Putamen (tissue), 1 donor: ENCODE data around the gene E2F8.

ENCODE experiments used
- DNase-seq: peaks from one replicate; pipeline ENCODE4 v3.0.0-alpha.2; 2016; ENCODE audit warnings: low spot score

E2F8 gene

DNA sequence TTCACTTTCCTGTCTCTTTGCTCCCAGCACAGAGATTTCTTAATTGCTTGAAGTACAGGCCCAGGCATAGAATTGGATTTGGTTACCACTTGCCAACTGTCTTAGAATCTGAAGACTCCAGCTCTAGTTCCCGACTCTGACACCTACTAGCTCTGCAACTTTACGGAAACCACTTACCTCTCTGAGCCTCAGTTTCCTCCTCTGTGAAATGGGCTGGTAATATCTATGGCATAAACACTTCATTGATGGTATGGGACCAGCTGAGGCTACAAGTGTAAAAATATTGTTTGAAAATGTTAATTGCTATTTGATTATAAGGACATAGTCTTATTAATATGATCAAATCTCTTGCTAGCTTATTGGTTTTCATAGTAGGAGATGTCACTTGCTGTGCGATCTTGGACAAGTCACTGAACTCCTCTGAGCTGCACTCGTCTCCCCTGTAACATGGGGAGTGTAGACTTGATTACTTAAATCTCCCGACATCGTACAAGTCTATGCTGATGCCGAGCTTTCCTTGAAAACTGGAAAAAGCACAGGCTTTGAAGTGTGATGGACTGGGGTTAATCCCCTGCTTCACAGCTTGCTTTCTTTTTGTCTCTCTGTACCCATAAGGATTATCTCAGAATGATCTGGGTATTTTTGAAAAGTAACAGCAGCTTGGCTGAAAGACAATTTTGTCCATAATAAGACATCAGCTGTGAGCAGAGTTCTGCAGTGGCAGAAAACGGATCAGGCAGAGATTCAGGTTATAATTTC is 11.8 kb upstream of the E2F8 start:
- no peak for DNase-seq

DNA sequence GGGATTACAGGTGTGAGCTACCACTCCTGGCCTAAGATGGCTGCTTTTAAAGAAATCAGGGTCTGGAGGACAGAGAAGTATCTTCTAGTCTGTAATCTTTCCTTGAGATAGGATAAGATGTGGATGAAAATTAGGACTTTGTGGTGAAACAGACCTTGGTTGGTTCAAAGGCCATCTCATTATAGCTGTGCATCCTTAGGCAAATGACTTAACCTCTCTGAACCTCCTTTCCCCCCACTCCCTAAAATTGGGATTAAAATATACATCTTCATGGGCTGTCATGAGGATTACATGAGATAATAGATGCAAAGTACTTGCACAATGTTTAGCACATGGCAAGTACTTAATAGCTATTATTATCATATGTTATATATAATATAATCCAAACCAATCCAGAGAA is 10.8 kb upstream of the E2F8 start:
- no peak for DNase-seq

DNA sequence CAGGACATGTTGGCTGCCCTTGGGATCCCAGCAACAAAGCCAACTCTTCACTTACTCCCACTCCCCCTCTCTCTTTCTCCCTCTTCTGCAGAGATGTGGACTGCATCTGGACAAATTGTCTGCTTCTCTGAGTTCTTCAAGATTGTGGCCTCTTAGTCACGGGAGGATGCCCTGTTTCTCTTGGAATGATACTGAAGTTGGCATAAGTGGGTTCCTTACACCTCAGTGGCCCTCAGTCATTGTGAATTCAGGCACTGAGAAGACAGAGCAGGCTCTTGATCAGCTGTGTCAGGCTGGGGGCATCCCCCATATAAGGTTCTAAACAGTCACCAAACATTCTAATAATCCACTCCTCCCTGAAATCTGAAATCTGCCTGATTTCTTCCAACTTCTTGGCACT is 6.1 kb upstream of the E2F8 start:
- DNase-seq = no peak

DNA sequence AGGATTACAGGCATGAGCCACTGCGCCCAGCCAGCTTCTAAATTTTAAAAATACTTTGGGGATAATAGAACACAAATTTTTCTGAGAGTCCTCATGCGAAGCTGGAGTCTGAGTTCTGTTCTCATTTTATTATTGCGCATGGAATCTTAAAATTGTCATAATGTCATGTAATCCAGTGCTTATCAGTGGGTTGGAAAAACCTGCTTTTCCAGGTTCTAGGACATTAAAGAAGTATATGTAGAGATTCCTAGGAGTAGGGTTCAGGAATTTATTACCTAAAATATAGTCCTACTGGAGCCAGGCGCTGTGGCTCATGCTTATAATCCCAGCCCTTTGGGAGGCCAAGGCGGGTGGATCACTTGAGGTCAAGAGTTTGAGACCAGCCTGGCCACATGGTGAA is 4.6 kb upstream of the E2F8 start:
- no peak for DNase-seq

- no peak for DNase-seq
Observed at GRCh38 chr11:19244621-19245020, 3.9 kb upstream of the E2F8 start.

- no peak for DNase-seq
Observed at GRCh38 chr11:19244084-19244483, 3.3 kb upstream of the E2F8 start.

- no peak for DNase-seq
Observed at GRCh38 chr11:19243613-19244012, 2.9 kb upstream of the E2F8 start.

GRCh38 chr11:19243143-19243542 is 2.4 kb upstream of the E2F8 start:
- no peak for DNase-seq

DNA sequence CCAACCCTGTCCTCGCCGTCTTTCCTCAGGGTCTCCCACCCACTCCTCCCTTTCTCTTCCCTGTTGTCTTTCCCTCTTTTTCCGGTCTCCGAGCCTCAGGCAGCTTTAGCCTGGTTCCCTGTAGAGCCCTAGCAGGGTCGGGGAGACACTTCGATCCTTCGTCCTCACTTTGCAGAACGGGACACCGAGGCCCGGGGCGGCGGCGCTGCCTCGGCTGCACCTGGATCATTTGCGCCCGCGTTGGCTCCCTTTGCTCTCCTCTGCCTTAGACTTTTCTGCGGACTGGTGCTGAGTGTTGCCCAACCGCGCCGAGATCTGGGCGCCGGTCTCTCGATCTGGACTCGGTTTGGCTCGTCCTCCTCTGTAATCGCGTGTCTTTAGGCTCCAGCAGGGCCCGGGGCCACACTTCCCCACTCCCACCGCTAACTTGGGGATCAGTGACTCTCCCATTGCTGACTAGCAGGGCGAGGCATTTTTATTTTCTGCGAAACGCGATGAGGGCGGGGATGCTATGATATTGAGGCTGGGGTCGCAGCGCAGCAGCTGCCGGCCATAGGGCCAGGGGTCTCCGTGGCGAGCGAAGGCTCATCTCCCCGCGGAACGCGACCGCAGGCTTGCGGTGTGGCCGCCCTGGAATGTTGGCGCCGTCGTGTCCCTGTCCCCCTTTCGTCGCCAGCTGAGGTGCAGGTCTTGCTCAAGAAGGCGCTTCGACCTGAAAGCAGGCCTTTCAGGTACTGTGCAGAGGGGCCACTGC is 1.6 kb upstream of the E2F8 start:
- DNase-seq = no peak

GRCh38 chr11:19241260-19242178 is 774 bp upstream of the E2F8 start:
- DNase-seq = no peak

GRCh38 chr11:19239039-19239438 is 1.7 kb downstream of the E2F8 start:
- no peak for DNase-seq

GRCh38 chr11:19237813-19238212 is 2.9 kb downstream of the E2F8 start:
- no peak for DNase-seq

- DNase-seq = no peak
Observed at GRCh38 chr11:19237381-19237780, 3.4 kb downstream of the E2F8 start.

DNA sequence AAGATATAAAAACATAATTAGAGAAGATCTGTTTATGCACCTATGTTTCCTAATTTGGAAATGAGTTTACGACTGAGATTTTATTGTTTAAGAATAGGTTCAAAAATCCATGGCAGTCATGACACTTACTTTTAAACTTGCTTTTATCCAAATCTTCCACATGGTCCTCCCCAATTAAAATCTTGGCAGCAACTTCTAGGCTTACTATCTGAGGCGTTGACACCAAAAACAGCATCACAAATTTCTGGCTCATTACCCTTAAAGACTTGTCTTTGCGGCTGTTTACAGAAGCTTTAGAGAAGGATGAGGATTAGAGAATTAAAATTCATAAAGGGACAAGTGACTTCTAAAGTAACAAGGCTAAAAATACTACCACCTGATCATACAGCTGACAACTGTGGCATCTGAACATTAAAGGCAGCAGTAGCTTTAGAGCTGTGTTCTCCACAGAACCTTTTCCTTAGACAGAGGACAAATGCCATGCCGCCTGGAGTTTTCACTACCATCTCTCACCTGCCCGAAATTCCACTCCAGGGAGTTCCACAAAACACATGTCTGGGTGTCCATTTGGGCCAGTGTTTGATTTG is 6.4 kb downstream of the E2F8 start:
- DNase-seq = no peak

GRCh38 chr11:19232910-19233503 is 7.7 kb downstream of the E2F8 start:
- no peak for DNase-seq

GRCh38 chr11:19229671-19230070 is 11.1 kb downstream of the E2F8 start:
- no peak for DNase-seq

DNA sequence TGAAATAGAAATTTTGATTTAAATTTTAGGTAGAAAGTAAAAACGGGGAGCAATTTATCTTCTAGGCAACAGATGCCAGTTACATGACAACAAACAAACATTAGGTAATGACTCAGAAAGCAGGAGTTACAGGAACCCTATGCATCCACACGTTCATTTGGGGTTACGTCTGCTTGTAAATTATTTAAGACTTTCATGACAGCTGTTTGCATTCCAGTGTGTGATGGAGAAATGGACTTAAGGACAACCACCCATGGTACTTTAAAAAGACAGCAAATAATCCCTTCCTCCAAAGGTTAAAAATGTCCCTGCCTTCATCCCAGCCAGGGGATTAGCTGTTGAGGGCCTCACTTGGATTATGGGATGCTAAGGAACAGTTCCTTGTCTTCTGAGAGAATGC is 11.8 kb downstream of the E2F8 start:
- DNase-seq = no peak

GRCh38 chr11:19226378-19227195 is 14.2 kb downstream of the E2F8 start:
- DNase-seq = no peak

- no peak for DNase-seq
Observed at GRCh38 chr11:19225581-19225980, 15.2 kb downstream of the E2F8 start.

DNA sequence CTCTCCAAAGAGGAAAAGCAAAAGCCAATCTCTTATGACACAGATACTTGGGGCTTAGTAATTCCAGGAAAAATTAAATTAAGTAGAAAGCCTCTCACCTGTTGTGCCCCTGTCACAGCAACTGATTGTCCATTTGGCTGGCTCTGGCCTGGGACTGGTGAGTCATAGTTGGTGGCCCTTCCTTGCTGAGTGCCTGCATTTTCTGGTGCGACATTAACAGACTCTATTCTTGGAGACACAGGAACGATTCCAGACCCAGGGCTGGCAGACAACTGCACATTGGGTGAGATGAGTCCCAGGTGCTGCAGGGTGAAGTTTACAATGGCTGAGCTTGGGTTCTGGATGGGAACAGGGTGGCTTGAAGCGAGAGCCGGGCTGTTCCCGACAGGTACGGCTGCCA is 15.6 kb downstream of the E2F8 start:
- no peak for DNase-seq
